ENCODE results near the gene AADACL4. TPM values are rescaled to one million over a fixed set of nuclear protein-coding genes. Genes with fewer than 3 reads are reported as not detected.

AADACL4 gene
- total and polyA plus RNA-seq, 9 of the 15 experiments (the other 6 are each of a cell fraction or from before 2014, with no cell fraction given), result not detected

DNA sequence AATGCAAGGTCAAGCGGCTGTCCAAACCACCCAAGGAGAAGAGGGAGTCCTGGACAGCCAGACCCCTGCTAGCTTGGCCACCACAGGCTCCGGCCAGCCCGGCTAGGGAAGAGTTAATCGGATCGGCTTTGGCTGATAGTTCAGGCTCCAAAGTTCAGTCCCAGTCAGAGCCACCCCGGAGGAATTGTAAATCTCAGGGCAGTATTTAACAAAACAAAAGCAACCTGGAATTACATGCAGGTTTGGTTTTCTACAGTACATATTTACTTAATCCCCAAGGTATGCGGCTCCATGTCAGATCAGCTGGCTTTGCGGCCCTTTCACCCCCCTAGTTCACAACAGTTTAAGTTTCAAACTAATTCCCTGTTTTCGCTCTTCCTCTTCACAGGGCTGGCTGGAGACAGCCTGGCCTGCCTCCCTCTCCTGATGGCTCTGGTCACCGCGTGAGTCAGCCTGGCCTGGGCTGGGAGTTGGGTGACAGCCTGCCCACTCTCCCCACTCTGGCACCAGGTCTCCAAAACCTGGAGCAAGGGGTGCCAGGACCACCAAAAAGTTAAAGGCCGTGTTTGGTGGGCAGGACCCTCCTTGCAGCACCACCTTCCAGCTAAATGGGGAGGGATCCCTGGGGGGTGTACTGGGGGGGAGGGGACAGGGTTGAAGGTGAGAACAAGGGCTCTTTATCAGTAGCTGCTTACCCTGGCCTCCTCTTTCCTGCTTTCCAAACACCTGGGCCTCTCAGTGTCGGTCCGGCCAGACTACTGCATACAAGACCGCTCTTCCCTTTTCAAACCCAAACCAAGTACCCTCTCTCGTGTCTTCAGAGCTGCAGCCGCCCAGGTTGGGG is 27.8 kb upstream of the AADACL4 start (continued):
- TF ChIP-seq THAP7 (CRISPR knock-in tag; IDR thresholded peaks at IDR 0.05) (no peak), ZNF324 (CRISPR knock-in tag; IDR thresholded peaks at IDR 0.05) (no peak), SMARCC2 (IDR thresholded peaks at IDR 0.05; ENCODE audit: low read depth) (no peak), HSF4 (CRISPR knock-in tag; IDR thresholded peaks at IDR 0.05; ENCODE audit: borderline replicate concordance) (no peak), ARHGAP35 (IDR thresholded peaks at IDR 0.05; ENCODE audit: partially characterized antibody) (no peak), TARDBP (IDR thresholded peaks at IDR 0.05) (no peak), PRPF4 (IDR thresholded peaks at IDR 0.05; ENCODE audit: insufficient read depth, low read depth, low read length, poor library complexity, severe bottlenecking) (no peak), ZNF197 (CRISPR knock-in tag; IDR thresholded peaks at IDR 0.05; ENCODE audit: low read depth) (no peak), ZNF584 (CRISPR knock-in tag; IDR thresholded peaks at IDR 0.05; ENCODE audit: low read depth) (no peak), FOS (IDR thresholded peaks at IDR 0.05; ENCODE audit: extremely low read depth, insufficient read length) (no peak)
- TF ChIP-seq, protein P1, sequence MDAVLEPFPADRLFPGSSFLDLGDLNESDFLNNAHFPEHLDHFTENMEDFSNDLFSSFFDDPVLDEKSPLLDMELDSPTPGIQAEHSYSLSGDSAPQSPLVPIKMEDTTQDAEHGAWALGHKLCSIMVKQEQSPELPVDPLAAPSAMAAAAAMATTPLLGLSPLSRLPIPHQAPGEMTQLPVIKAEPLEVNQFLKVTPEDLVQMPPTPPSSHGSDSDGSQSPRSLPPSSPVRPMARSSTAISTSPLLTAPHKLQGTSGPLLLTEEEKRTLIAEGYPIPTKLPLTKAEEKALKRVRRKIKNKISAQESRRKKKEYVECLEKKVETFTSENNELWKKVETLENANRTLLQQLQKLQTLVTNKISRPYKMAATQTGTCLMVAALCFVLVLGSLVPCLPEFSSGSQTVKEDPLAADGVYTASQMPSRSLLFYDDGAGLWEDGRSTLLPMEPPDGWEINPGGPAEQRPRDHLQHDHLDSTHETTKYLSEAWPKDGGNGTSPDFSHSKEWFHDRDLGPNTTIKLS (IDR thresholded peaks at IDR 0.05; ENCODE audit: borderline replicate concordance, low read depth), result no peak
- TF ChIP-seq, protein P2, sequence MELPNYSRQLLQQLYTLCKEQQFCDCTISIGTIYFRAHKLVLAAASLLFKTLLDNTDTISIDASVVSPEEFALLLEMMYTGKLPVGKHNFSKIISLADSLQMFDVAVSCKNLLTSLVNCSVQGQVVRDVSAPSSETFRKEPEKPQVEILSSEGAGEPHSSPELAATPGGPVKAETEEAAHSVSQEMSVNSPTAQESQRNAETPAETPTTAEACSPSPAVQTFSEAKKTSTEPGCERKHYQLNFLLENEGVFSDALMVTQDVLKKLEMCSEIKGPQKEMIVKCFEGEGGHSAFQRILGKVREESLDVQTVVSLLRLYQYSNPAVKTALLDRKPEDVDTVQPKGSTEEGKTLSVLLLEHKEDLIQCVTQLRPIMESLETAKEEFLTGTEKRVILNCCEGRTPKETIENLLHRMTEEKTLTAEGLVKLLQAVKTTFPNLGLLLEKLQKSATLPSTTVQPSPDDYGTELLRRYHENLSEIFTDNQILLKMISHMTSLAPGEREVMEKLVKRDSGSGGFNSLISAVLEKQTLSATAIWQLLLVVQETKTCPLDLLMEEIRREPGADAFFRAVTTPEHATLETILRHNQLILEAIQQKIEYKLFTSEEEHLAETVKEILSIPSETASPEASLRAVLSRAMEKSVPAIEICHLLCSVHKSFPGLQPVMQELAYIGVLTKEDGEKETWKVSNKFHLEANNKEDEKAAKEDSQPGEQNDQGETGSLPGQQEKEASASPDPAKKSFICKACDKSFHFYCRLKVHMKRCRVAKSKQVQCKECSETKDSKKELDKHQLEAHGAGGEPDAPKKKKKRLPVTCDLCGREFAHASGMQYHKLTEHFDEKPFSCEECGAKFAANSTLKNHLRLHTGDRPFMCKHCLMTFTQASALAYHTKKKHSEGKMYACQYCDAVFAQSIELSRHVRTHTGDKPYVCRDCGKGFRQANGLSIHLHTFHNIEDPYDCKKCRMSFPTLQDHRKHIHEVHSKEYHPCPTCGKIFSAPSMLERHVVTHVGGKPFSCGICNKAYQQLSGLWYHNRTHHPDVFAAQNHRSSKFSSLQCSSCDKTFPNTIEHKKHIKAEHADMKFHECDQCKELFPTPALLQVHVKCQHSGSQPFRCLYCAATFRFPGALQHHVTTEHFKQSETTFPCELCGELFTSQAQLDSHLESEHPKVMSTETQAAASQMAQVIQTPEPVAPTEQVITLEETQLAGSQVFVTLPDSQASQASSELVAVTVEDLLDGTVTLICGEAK (IDR thresholded peaks at IDR 0.05), result no peak; the same call in 1 of the 2 replicates
- TF ChIP-seq, protein P2 (CRISPR knock-in tag; IDR thresholded peaks at IDR 0.05), result no peak

Data from K562 (cell line).